Spleen (tissue), 11 donors: ENCODE measurements around the gene DQX1. TPM values are rescaled to one million over a fixed set of nuclear protein-coding genes. Genes with fewer than 3 reads are reported as not detected.
A peak's percentile ranks its signal among the peaks of the same experiment; 100 is the strongest.

Experiments used
- DNase-seq: peaks from one replicate; pipeline ENCODE4 v3.0.0-alpha.2; 2020
- H3K27ac ChIP-seq, 8 donors: fragments of 200-600 bp; sonication (generic) in 7 of 8; 1 replicate in 4 of 8; 2 replicates in 4 of 8; pipeline versions ENCODE4 v1.5.0 to v1.8.0; 2016 to 2021; ENCODE audit warnings: inconsistent platforms in 4 of 8, mild to moderate bottlenecking in 4 of 8, moderate library complexity in 1 of 8
- H3K27me3 ChIP-seq, 7 donors: fragments of 200-600 bp; sonication (generic) in 6 of 7; replicated peaks in 1 of 7; 1 replicate in 4 of 7; 2 replicates in 3 of 7; pipeline versions ENCODE4 v1.5.0 to v1.8.0; 2016 to 2021; ENCODE audit warnings: inconsistent platforms in 3 of 7, mild to moderate bottlenecking in 1 of 7
- H3K36me3 ChIP-seq, 6 donors: fragments of 200-600 bp; sonication (generic) in 5 of 6; 1 replicate in 4 of 6; 2 replicates in 2 of 6; pipeline versions ENCODE4 v1.5.0 to v1.8.0; 2016 to 2021; ENCODE audit warnings: inconsistent platforms in 2 of 6
- H3K4me1 ChIP-seq, 6 donors: fragments of 200-600 bp; sonication (generic) in 5 of 6; 1 replicate in 3 of 6; 2 replicates in 3 of 6; pipeline versions ENCODE4 v1.5.0 to v1.8.0; 2016 to 2021; ENCODE audit warnings: inconsistent platforms in 3 of 6
- H3K4me3 ChIP-seq, 8 donors: fragments of 200-600 bp; sonication (generic) in 7 of 8; 1 replicate in 4 of 8; 2 replicates in 4 of 8; pipeline versions ENCODE4 v1.5.0 to v1.8.0; 2016 to 2021; ENCODE audit warnings: inconsistent platforms in 4 of 8, mild to moderate bottlenecking in 4 of 8, moderate library complexity in 2 of 8
- H3K9me3 ChIP-seq, 8 donors: fragments of 200-600 bp; sonication (generic) in 7 of 8; 1 replicate in 4 of 8; 2 replicates in 4 of 8; pipeline versions ENCODE4 v1.5.0 to v1.8.0; 2016 to 2021; ENCODE audit warnings: inconsistent platforms in 4 of 8
- POLR2A ChIP-seq, 3 donors: fragments of 450-650 bp; IDR thresholded peaks; one replicate each; pipeline ENCODE4 v1.5.1; 2017; ENCODE audit warnings: antibody characterized with exemption in 3 of 3, mild to moderate bottlenecking in 1 of 3
- POLR2AphosphoS5 ChIP-seq, 3 donors: sonication (generic); formaldehyde crosslinking; IDR thresholded peaks; one replicate each; pipeline ENCODE4 v1.5.1; 2017; ENCODE audit warnings: antibody characterized with exemption in 3 of 3
- WGBS, 5 donors: extraction: QIAGEN DNeasy Blood & Tissue Kit in 3 of 5; methylation state at CpG; one replicate each; pipeline versions ENCODE4 v1.1.5 to v1.1.7; 2013 to 2018; 5-methylcytosine and 5-hydroxymethylcytosine counted together
- intact Hi-C: fragments of 100-400 bp; cut with DNase I; formaldehyde crosslinking; loops from one replicate; pipeline ENCODE4 v1.15.0; 2023; ENCODE audit warnings: low total_unique reads
- polyA plus RNA-seq, 3 donors: library from polyadenylated mRNA; stranded (reverse); fragments of 200-250 nt; gene quantifications; one replicate each; pipeline ENCODE4 v1.2.1, GENCODE V29; 2013
- total RNA-seq, 7 donors: library from RNA; depleted of rRNA in 3 of 7; stranded (reverse); fragments of >200 nt in 3 of 7; fragmentation: NEBNext Ultra II Directional in 4 of 7; extraction: Animal tissue kit (Norgen Biotek cat#: 25700) in 4 of 7; gene quantifications; one replicate each; pipeline versions ENCODE4 v1.1.0 to v1.2.1, GENCODE V29; 2016 to 2021
- TF ChIP-seq, protein P1 (sequence below), 11 experiments: fragments of 200-600 bp in 7 of 11; fragments of 450-650 bp in 4 of 11; sonication (generic) in 4 of 11; IDR thresholded peaks in 8 of 11; conservative IDR thresholded peaks in 3 of 11; 1 replicate in 7 of 11; 2 replicates in 4 of 11; pipeline versions ENCODE4 v1.4.0 to v1.8.0; 2016 to 2021; ENCODE audit warnings: antibody characterized with exemption in 11 of 11, inconsistent platforms in 4 of 11, mild to moderate bottlenecking in 1 of 11
- donor health status: healthy with polysubstance abuse.
- donor health status: DM: no; HTN: no; CAD: no; lungs with moderate emphysema.
- donor health status: DM: no; HTN: no; CAD: no.
- donor health status: Bipolar disorder and iron deficiency.
- donor health status: healthy.
- donor health status: DM: no; HTN: no; CAD: no.
- donor health status: DM: yes; HTN: yes; CAD: no.

The DQX1 gene
- total and polyA plus RNA-seq, 10 donors = 0.09 to 0.52 (median 0.31) TPM; not detected in 2

DNA sequence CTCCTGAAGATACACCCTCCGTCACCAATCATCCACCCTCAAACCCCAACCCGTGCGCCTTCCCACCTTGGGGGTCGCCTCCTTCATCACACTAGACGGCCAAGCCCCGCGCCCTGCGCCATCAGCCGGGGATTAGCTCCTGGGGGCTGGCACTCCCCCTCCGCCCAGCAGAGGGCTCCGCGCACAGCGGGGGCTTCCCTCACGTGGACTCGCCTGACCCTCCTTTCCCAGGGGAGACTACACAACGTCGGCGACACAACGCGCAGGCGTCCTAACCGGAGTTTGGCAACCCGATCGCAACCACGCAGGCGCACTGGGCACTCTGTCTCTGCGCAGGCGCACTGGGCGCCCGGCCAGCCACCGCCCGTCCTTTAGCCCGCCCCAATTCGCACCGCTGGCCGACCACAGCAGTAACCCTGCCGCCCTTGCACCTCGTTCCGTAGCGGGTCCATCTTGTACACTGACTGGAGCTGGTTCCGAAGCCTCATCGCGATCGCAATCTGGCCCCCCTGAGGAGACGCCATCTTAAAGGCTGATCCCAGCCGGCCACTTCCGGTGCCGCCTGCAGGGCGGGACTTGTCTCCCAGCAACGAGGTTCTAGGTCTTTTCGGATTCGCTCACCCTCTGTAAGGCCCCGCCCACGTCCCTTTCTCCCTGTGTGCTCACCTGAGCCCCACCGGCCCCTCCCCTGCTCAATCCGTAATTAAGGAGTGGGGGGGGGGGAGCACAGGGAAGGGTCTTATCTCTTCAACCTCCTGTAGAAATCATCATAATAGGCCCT, 18.7 kb downstream of the DQX1 start, which contains the start of gene PCGF1:
Gene PCGF1, minus strand, starts transcription at position 551 of the 781 bp plus-strand sequence. Its CDS starts 27 bp downstream, at position 524.
- Histone ChIP-seq H3K36me3 (peaks cover 0 to 23% (median 16%) of the 10 kb centered on the region in 6 donors), H3K27me3 (peaks cover 0 to 46% (median 21%) of the 10 kb centered on the region in 7 donors), H3K27ac (peak within 1 kb of the TSS; percentile 97 to 100 (median 99)), H3K9me3 (no peaks in the 10 kb centered on the region), H3K4me1 (peaks cover 19 to 57% (median 54%) of the 10 kb centered on the region in 6 donors), H3K4me3 (peak within 1 kb of the TSS; percentile 60 to 90 (median 62))
- peak; percentile 98 for DNase-seq
- WGBS, 5 donors = 0 to 2% (median 1%) methylated on average over 51 to 56 of the region's 56 CpGs
- intact Hi-C loops = no loop called here
- TF ChIP-seq POLR2AphosphoS5 (IDR thresholded peaks at IDR 0.05) (peak; percentile 90 to 93 (median 92)), POLR2A (IDR thresholded peaks at IDR 0.05) (no peak)
- TF ChIP-seq, protein P1, sequence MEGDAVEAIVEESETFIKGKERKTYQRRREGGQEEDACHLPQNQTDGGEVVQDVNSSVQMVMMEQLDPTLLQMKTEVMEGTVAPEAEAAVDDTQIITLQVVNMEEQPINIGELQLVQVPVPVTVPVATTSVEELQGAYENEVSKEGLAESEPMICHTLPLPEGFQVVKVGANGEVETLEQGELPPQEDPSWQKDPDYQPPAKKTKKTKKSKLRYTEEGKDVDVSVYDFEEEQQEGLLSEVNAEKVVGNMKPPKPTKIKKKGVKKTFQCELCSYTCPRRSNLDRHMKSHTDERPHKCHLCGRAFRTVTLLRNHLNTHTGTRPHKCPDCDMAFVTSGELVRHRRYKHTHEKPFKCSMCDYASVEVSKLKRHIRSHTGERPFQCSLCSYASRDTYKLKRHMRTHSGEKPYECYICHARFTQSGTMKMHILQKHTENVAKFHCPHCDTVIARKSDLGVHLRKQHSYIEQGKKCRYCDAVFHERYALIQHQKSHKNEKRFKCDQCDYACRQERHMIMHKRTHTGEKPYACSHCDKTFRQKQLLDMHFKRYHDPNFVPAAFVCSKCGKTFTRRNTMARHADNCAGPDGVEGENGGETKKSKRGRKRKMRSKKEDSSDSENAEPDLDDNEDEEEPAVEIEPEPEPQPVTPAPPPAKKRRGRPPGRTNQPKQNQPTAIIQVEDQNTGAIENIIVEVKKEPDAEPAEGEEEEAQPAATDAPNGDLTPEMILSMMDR (IDR thresholded peaks at IDR 0.05 in 8 of 11, conservative IDR thresholded peaks at IDR 0.05 in 3 of 11) = peak; percentile 36 to 78 (median 64)

DNA sequence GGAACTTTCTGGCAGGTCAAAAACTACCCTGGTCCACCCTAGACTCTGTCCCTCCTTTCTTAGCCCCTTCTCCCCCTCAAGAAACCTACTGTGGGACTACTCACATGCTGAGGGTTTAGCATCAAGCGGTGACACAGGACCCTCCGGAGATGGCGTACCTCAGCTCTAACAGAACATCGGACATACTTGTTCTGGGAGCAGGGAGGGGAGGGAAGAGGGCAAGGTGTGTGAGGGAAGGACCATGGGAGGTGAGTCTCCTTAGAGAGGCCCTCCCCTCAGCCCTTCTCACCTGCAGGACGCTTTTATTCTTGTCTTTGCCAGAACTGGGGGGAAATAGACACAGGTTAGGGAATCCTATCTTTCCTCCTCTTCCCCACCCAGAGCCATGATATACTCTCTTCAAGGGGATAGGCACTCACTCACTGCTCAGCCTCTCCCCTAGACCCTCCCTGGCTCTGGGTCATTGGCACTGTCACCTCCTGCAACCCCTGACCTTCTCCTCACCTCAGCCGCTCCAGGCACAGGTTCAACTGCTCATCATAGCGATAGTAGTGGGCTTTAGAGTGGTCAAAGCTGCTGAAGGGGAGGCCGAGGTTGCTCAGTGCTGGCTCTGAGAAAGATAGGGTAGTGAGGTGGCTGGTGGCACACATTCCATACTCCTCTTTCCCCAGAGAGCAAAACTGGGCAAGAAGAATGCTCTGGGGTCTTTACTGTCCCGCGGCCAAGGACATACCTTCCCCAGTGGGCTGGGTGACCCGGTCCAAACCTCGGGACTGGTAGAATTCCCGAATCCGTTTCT, 20.4 kb downstream of the DQX1 start:
- peaks cover 0 to 23% (median 16%) of the 10 kb centered on the region in 6 donors for H3K36me3 ChIP-seq
- intact Hi-C loops = no loop called here
- peaks cover 19 to 65% (median 61%) of the 10 kb centered on the region in 6 donors for H3K4me1 ChIP-seq
- 95 to 97% (median 96%) methylated on average over 14 of the region's 14 CpGs for WGBS, 5 donors
- no peak overlapping the region for H3K27ac ChIP-seq
- TF ChIP-seq, protein P1 (IDR thresholded peaks at IDR 0.05 in 8 of 11, conservative IDR thresholded peaks at IDR 0.05 in 3 of 11) = no peak
- TF ChIP-seq POLR2A (IDR thresholded peaks at IDR 0.05) = no peak
- no peak for TF ChIP-seq POLR2AphosphoS5 (IDR thresholded peaks at IDR 0.05)
- peaks cover 0 to 46% (median 17%) of the 10 kb centered on the region in 7 donors for H3K27me3 ChIP-seq
- no peaks in the 10 kb centered on the region for H3K9me3 ChIP-seq
- peak; percentile 68 for DNase-seq
- peak overlapping the region in 3 of 8 donors; percentile 2 to 90 (median 61) for H3K4me3 ChIP-seq

DNA sequence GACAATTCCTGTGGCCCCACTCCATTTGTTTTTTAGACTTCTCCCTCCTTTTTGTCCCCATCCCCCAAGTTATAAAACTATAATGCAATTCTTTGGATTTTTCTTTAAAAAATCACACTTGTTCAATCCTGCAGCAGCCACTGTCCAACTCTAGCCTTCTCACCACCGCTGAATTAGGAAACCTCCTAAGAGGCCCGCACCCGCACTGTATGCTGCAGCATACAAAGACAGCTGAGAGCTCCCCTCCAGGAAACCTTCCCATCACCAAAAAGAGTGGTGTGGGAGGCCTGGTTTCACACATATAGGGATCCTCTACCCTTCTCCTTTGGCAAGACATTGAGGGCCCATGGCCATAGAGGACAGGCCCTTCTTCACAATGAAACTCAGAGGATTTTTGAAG, 21.4 kb downstream of the DQX1 start:
- TF ChIP-seq POLR2A (IDR thresholded peaks at IDR 0.05) (no peak), POLR2AphosphoS5 (IDR thresholded peaks at IDR 0.05) (no peak)
- TF ChIP-seq, protein P1 (IDR thresholded peaks at IDR 0.05 in 8 of 11, conservative IDR thresholded peaks at IDR 0.05 in 3 of 11) = no peak
- H3K27ac ChIP-seq = no peak overlapping the region
- peaks cover 0 to 23% (median 16%) of the 10 kb centered on the region in 6 donors for H3K36me3 ChIP-seq
- H3K4me3 ChIP-seq = peak overlapping the region in 1 of 8 donors; percentile 90
- peak; percentile 39 for DNase-seq
- peaks cover 21 to 75% (median 66%) of the 10 kb centered on the region in 6 donors for H3K4me1 ChIP-seq
- H3K27me3 ChIP-seq = peaks cover 6 to 49% (median 23%) of the 10 kb centered on the region in 7 donors
- WGBS, 5 donors = 91 to 96% (median 95%) methylated on average over 3 of the region's 3 CpGs
- H3K9me3 ChIP-seq = no peaks in the 10 kb centered on the region
- intact Hi-C loops = loop anchor here (5.0 kb wide), 1 partner anchor 83 kb away; no protein-coding TSS in a partner anchor
